DMS153 treated with DMSO at 0.1 percent for 48 hours (cell line): Measurements from ENCODE around the gene OR10K1.
"Not testable (repeated sequence)": the region's sequence is repeated elsewhere in the genome, so short reads cannot be mapped to it uniquely, and the experiment has no call there.

ENCODE experiments used
- DNase-seq: peaks from one replicate; lab custom pipeline; 2025; ENCODE audit not compliant: unreplicated experiment; lab: John Stamatoyannopoulos, UW

Gene OR10K1, protein sequence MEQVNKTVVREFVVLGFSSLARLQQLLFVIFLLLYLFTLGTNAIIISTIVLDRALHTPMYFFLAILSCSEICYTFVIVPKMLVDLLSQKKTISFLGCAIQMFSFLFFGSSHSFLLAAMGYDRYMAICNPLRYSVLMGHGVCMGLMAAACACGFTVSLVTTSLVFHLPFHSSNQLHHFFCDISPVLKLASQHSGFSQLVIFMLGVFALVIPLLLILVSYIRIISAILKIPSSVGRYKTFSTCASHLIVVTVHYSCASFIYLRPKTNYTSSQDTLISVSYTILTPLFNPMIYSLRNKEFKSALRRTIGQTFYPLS

DNA sequence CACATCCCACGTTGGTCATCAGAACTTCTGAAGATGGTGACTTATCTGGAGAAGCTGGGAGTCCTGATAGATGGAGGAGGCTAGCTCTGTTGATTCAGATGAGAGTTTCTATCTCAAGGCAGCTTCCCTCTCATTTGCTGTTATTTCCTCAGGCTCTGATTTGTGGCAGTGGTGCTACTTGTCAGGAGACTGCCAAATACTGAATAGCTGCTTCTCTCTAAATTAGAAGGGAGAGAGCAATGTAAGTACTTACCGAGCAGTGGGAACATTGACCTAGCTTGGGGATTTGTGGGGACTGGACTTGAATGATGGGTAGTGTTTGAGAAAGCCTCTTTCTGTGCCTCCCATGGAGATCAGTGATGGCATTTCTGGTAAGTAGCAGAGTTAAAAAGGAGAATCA is at the start of gene OR10K1:
Gene OR10K1, plus strand, starts transcription at position 301 of the 400 bp plus-strand sequence. CDS start 3,728 bp downstream, outside the sequence.
- no peak for DNase-seq

- no peak for DNase-seq
These were observed 46.8 kb upstream of the OR10K1 start for GRCh38 chr1:158414651-158415345.

DNA sequence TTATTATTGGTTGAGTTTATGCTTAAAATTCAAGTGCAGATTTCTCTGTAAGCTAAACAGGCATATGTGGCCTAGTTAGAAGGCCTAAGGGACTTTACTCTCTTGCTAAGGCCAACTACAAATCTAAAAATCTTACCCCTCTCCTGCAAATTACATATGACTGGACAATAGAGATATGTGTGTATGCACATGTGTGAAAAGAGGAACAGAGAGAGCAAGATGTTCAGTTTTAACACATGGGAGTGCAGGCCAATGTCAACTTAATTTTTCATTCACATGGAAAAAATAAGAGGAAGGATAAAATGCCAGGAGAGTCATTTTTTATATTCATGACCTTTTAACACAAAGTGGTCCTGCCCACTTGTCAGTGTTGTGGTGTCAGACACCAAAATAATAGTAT is 44.0 kb upstream of the OR10K1 start:
- DNase-seq = no peak

GRCh38 chr1:158422212-158422611 is 39.4 kb upstream of the OR10K1 start:
- no peak for DNase-seq

- no peak for DNase-seq
These were observed 36.6 kb upstream of the OR10K1 start for GRCh38 chr1:158425027-158425426.

GRCh38 chr1:158426137-158426536 is 35.5 kb upstream of the OR10K1 start, which contains the start of gene OR10K2:
TSS of gene OR10K2 (minus strand) at chr1:158426237. CDS start at chr1:158420866, 5,371 bp downstream.
- no peak for DNase-seq

DNA sequence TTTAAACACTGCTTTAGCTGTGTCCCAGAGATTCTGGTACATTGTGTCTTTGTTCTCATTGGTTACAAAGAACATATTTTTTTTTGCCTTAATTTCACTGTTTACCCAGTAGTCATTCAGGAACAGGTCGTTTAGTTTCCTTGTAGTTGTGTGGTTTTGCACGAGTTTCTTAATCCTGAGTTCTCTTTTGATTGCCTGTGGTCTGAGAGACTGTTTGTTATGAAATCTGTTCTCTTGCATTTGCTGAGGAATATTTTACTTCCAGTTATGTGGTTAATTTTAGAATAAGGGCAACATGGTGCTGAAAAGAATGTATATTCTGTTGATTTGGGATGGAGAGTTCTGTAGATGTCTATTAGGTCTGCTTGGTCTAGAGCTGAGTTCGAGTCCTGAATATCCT is 31.5 kb upstream of the OR10K1 start:
- DNase-seq = not testable (repeated sequence)

DNA sequence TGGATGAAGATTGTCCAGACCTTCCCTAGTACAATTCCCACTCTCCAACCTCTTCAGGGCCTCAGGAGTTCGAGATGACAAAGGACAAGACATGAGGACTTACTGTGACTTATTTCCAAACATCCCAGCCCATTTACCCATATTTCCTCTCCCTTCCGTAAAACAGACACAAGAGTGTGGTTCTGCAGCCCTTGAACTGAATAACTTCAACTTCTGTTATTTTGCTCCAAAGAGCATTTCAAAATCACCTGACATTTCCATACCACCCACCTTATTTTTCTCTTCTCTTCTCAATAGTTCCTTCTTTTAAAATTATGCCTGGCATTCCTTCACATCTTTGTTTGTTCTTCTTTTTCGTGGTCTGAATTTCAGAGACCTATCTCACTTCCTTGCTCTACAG is 26.9 kb upstream of the OR10K1 start:
- DNase-seq = no peak

DNA sequence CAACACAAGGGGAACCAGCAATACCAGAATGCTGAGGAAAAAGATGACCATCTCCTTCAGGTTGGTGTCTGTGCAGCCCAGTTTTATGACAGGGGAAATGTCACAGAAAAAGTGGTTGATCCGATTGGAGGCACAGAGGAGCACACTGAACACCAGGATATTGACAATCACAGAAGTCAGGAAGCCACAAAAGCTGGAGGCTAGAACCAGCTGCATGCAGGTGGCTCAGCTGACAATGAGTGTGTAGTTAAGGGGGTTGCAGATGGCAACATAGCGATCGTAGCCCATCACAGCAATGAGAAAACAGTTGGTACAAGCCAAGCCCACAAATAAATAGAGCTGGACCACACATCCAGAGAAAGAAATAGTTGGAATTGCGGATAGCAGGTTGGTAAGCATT is 16.3 kb upstream of the OR10K1 start:
- no peak for DNase-seq

GRCh38 chr1:158454537-158454936 is 7.1 kb upstream of the OR10K1 start:
- DNase-seq = no peak

DNA sequence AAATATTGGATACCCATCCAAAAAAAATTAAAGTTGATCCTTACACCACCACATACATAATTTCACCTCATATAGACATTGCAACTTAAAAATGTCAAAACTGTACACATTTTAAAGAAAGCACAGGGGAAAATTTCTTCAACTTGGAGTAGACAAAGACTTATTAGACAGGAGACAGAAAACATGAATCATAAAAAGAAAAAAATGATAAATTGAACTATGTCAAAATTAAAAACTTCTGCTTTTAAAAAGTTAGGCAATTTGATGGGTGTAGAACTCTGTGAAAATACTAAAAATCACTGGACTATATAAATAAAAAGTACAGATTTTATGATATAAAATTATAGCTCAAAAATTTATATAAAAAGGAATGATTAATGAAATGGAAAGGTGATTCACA is 4.4 kb upstream of the OR10K1 start:
- DNase-seq = no peak

- no peak for DNase-seq
These were observed 3.4 kb upstream of the OR10K1 start for GRCh38 chr1:158458263-158458662.

DNA sequence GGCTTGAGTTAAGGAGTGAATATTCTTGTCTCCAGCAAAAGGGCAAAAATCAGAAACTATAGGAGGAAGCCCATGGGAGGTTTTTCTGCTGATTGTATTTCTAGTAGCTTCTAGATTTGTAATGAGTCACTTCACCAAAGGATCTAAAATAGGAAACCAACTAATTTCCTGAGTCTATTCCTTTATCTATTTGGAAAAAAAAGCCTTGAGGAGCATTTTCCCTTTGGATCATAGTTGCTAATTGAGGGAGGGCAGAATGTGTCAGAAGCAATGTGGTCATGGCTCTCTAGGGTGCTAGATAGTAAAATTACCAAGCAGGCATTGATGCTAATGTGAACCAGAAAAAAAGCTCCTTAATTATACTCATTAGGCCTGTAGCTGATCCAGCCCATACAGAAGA is 10.3 kb downstream of the OR10K1 start, which contains the start of gene OR10R2:
Gene OR10R2, plus strand, starts transcription at position 301 of the 400 bp plus-strand sequence. CDS start 106 bp downstream, outside the sequence.
- DNase-seq = no peak

DNA sequence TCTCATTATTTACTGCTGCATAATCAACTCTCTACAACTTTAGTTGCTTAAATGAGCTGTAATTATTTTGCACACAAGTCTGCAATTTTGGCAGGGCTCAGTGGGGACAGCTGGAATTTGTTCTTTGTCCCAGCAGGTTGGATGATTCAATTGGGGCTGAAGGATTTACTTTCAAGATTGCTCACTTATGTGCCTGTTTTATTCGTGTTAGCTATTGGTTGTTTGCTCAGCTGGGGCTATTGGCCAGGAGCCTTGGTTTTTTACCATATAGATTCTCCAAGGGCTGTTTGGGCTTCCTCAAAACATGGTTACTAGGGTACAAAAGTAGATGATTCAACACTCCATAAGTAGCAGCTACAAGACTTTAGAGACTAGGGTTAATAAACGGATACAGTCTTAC is 23.8 kb downstream of the OR10K1 start:
- DNase-seq = peak; percentile 82

DNA sequence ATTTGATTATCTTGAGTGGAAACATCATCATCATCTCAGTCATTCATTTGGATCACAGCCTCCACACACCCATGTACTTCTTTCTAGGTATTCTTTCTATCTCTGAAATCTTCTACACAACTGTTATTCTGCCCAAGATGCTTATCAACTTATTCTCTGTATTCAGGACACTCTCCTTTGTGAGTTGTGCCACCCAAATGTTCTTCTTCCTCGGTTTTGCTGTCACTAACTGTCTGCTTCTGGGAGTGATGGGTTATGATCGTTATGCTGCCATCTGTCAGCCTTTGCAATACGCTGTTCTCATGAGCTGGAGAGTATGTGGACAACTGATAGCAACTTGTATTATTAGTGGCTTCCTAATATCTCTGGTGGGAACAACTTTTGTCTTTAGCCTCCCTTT is 29.7 kb downstream of the OR10K1 start:
- no peak for DNase-seq

DNA sequence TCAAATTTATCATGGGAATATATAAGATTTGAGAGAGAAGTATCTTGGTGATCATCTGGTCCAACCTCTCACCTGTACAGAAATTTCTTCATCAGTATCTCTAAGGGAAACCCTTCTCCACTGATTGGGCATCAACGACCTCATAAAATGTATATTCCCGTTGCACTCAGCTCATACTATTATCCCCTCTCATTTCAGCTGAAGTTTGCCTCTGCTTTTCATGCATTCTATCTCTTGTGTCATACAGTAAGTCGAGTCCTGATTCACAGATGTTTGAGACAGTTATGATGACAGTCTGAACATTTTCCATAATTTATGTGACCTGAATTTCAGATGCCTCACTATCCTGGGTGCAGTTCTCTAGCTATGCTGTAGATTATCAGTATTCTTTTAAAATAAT is 31.4 kb downstream of the OR10K1 start:
- no peak for DNase-seq

GRCh38 chr1:158494796-158495195 is 33.2 kb downstream of the OR10K1 start:
- no peak for DNase-seq

GRCh38 chr1:158496374-158496773 is 34.7 kb downstream of the OR10K1 start:
- peak; percentile 62 for DNase-seq

DNA sequence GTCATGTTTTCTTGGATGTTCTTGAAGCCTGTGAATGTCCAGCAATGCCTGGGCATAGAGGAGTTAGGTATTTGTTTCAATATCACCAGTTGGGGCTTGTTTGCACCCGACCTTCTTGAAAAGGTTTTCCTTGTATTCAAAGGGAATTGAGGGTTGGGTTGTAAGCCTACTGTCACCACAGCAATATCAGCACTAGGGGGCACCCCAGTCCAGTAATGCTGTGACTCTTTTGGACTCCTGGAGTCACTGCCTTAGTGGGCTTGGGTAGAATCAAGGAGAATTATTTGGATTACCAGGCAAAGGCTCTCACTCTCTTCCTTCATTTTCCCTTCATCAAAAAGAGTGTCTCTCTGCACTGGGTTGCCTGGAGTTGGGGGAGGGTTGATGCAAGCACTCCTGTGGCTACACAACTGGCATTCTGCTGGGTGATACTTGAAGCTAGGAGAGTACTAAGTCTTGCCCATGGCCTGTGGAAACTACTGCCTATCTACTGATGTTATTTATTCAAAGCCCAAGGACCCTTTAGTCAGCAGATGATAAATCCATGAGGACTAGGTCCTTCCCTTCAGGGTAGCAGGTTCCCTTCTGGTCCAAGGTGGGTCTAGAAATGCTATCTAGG is 44.8 kb downstream of the OR10K1 start:
- peak; percentile 50 for DNase-seq

GRCh38 chr1:158507511-158507910 is 45.9 kb downstream of the OR10K1 start:
- DNase-seq = no peak

DNA sequence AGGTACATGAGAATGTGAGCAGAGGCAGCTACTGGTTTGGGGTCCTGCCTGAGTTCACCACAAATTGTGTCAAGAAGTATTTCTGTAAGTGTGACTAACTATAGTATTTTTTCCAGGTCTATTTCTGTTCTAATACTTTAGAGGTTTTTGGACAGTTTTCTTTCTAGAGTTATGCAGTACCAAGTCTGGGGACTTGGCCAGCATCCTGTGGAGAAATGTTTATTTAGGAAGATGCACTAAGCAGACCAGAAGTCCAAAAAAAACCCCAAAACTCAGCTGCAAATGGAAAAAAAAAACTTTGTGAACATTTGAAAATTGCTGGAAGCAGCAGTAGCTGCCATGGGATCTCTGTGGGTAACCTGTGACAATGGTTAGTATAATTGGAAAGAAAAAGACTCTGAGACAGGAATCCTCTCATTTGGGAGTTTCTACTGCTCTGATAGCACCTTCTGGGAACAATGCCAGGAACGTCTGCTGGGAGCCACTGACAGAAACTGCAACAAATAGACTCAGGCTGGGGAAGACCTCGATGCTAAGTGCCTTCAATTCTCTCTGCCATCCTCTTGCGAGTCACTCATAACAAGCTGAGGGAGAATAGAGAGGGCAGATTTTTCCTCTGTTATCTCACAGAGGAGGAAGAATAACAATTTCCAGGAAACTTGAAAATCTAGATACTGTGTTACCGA is 48.0 kb downstream of the OR10K1 start:
- no peak for DNase-seq
